ENCODE measurements around the gene NEK11.
"Not testable (repeated sequence)": the region's sequence is repeated elsewhere in the genome, so short reads cannot be mapped to it uniquely, and the experiment has no call there.

- TF ChIP-seq SP1 (IDR thresholded peaks at IDR 0.05); FOXM1 (IDR thresholded peaks at IDR 0.05; ENCODE audit: borderline replicate concordance); HDGF (IDR thresholded peaks at IDR 0.05; ENCODE audit: borderline replicate concordance); ARNT (IDR thresholded peaks at IDR 0.05); FOXK2 (IDR thresholded peaks at IDR 0.05); SUZ12 (IDR thresholded peaks at IDR 0.05); BHLHE40 (IDR thresholded peaks at IDR 0.05; ENCODE audit: borderline replicate concordance); PKNOX1 (IDR thresholded peaks at IDR 0.05); FOXA1 (IDR thresholded peaks at IDR 0.05); ELF4 (IDR thresholded peaks at IDR 0.05); ZNF384 (IDR thresholded peaks at IDR 0.05); CTBP1 (IDR thresholded peaks at IDR 0.05; ENCODE audit: borderline replicate concordance): not testable (repeated sequence)
Observed at GRCh38 chr3:131042271-131042985, 15.8 kb downstream of the NEK11 start.

Measured in HEK293T (cell line).